T follicular helper cell (primary cell): ENCODE results near the gene ARHGEF4.

Experiments used
- DNase-seq: peaks from one replicate; pipeline ENCODE4 v3.0.0-alpha.2; 2020; ENCODE audit warnings: low read depth

ARHGEF4 gene

GRCh38 chr2:130819608-130820278 is 17.0 kb upstream of the ARHGEF4 start:
- no peak for DNase-seq

GRCh38 chr2:130820279-130820861 is 16.3 kb upstream of the ARHGEF4 start:
- DNase-seq: no peak

GRCh38 chr2:130821867-130822266 is 14.8 kb upstream of the ARHGEF4 start:
- no peak for DNase-seq

- DNase-seq: no peak
These were observed 13.9 kb upstream of the ARHGEF4 start for GRCh38 chr2:130822766-130823165.

DNA sequence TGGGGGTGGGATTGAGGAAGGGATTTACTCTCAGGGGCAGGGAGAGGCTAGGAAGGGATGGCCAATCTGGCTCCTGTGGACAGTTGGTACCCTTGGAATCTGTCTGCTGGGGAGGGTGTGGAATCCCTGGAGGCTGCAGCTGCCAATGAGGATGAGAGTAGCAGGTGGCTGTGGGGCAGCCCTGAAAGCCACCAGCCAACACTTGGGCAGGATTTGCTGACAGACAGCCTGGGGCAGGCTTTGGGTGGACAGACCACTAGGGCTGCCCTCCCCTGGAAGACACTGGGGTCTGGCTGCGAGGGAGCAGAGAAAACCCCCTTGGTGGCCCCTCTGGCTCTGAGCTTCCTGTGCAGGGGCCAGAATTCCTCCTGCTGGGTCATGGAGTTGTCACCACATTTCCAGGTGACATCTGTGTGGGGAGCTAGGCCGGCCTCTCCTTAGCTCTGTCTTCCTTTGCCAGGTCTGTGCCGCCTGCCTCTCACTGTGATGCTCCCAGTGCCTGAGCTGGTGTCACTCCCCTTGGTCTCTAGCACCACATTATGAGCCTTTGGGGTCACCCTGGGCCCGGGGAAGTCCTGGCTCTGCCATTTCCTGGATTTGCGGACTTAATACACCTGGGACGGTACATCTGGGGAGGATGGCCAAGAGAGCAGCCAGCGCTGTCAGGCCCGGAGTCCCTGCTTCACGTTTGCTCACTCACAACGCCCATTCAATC is 13.4 kb upstream of the ARHGEF4 start:
- DNase-seq: no peak

DNA sequence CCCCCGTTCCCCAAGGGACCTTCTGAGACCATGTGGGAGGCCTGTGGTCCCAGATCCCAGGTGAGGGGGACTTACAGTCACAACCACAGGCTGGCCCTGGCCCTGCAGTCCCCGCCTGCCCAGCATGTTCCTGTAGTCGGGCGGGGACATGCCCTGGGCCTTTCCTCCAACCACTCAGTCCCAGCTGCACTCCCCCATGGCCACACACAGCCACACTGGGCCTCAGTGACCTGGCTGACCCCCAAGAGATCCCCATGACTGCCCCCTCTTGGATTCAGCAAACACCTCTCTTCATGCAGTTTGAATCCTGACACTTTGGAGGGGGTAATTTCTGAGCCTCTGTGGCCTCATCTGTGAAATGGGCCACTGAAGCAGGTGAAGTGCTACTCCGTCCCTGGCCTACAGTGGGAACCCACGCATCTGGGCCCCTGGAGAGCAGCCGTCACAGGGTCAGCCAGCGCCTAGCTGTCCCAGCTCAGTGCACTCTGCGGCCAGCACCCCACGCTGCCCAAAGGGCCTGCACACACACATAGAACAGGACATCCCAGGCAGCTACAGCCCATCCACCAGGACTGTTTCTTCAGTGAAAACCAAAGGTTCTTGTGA is 12.7 kb upstream of the ARHGEF4 start:
- no peak for DNase-seq

- peak; percentile 57 for DNase-seq
These were observed 12.1 kb upstream of the ARHGEF4 start for GRCh38 chr2:130824492-130825061.

GRCh38 chr2:130825231-130825965 is 11.3 kb upstream of the ARHGEF4 start:
- DNase-seq: no peak

DNA sequence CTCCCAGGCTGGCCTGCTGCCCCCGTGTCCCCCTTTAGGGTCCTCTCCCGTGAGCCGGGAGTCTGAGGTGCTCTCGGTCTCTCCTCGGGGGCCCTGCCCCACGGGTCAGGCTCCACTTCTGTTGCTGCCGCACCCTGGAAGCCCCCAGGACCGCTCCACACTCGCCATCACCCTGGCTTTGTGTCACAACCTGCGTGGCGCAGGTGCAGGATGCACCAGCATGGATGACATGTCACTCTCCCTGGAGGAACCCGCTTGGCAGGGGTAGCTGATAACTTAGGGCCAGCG is 10.8 kb upstream of the ARHGEF4 start:
- no peak for DNase-seq

GRCh38 chr2:130826419-130826818 is 10.3 kb upstream of the ARHGEF4 start:
- no peak for DNase-seq

- DNase-seq: no peak
These were observed 9.8 kb upstream of the ARHGEF4 start for GRCh38 chr2:130826821-130827501.

DNA sequence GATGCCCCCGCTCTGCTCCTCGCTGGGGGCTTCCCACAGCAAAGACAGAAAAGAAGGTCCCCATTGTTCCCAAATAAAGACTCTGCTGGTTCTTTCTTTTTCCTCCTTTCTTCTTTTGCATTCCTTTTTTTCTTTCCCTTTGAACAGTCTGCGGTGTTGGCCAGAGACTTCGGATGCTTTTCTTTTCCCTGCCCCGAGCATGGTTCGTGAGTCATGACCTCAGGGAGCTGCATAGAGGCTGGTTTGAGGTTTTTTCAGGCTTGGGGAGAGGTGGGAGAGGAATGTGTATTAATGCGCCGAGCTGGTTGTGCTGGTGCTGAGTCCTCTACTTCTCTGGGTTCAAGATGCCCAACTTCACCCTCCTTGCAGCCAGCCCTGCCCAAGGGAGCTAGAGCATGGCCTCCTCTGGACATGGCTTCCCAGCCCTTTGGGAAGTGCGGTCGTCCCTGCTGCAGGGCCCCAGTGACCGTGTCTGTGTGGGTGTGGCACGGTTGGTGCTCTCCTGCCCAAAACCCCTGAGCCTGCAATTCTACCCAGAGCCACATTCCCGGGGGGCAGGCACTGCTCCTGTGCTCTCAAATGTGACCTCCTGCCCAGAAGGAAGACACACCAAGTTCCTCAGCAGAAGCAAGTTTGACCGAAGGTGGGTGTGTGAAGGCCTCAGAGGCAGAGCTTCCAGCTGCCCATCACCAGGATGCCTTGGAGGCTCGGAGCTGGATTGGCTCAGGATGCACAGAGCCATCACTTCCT is 9.0 kb upstream of the ARHGEF4 start:
- no peak for DNase-seq

GRCh38 chr2:130828461-130828860 is 8.3 kb upstream of the ARHGEF4 start:
- DNase-seq: no peak

DNA sequence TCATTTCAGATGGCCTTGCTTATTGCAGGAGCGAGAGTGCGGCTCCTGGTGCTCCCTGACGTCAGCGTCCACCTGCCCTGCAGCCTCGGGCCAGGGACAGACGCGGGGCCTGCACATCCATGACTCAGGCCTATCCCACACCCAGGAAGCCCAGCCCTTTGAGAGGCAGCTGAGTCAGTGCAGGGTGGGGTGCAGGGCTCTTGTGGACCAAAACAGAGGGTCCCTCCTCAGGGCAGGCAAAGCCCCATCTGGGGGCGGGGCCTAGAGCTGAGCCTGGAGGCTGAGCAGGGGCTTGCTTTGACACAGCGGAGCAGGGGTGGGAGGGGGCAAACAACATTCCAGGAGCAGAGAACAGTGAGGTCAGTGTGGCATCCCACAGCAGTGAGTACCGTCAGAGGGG is 7.7 kb upstream of the ARHGEF4 start:
- DNase-seq: no peak

DNA sequence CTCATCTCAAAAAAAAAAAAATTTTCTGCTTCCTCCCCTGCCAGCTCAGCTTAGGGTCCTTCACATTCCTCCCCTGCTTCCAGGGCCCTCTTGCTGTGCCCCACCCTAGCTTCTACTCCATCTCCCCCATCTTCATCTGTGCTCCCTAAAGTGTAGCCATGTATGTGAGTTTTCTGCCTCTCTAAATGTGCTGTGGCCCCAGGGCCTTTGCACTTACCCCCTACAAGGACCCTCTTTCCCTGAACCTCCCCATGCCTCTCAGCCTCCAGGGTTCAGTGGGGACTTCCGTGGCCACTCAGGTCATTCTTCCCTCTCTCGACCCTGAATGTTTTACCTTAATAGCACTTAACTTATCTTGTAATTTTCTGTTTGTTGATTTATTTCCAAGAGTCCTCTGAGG is 6.2 kb upstream of the ARHGEF4 start:
- DNase-seq: no peak

DNA sequence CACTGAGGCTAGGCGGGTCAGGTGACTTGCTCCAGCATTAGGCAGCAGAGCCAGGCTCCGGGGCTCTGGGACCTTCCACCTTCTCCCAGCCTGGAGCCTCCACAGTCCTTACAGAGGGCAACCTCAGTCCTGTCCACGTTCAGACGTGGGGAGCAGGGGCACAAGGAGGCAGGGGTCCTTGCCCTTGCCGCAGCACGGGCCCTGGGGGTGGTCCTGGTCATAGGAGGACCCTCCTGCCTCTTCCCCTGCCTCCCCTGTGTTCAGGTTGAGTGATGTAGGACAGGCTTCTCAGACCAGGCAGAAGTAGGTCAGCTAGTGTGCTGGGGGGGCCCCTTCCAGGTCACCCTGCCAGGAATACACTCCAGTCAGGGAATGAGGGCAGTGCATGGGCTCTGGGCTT is 5.4 kb upstream of the ARHGEF4 start:
- no peak for DNase-seq

GRCh38 chr2:130832296-130832940 is 4.3 kb upstream of the ARHGEF4 start:
- no peak for DNase-seq

DNA sequence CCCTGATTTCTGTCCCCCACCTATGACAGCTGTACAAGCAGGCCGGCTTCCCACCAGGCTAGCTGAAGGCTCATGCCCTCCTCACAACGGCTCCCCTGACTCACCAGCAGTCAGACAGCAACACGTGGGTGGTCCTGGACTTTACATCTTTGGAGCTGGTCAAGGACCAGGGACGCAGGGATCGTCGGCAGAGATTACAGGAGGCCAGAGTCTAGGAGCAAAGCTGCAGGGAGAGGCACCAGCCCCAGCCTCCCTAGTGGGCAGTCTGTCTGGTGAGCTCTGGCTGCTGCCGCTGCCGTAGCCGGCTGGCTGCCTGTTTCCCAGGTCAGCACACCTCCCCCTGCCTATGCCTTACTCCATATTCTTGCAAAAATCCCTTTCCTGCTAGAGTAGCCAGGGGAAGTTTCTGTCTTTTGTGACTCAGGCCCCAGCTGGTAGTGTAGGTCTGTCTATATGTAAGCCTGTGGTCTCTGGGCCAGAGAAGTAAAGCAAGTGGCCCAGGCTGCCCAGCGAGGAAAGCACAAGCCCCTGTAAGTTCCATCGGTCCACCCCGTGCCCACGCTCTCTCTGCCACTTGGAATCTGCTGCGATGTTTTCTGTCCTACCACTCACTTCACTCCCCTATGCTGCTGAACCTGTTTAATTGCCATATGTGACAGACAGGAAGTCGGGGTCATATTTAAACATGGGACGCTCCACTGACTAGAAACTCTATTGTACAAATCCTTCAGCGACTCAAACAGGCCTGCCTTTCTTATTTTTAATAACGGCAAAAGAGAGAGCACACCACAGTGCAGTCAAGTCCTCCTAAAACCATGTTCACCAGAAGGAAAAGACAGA is 2.4 kb upstream of the ARHGEF4 start:
- DNase-seq: no peak
